ENCODE results near the gene GOLGA5.

GOLGA5 gene

GRCh38 chr14:92883066-92883465 lies 89.0 kb downstream of the GOLGA5 start:
- no peak for DNase-seq

GRCh38 chr14:92884410-92884809 lies 90.3 kb downstream of the GOLGA5 start:
- no peak for DNase-seq

- no peak for DNase-seq
These were observed 91.4 kb downstream of the GOLGA5 start for GRCh38 chr14:92885279-92886061.

- DNase-seq = no peak
These were observed 92.2 kb downstream of the GOLGA5 start for GRCh38 chr14:92886337-92886736.

- no peak for DNase-seq
These were observed 93.1 kb downstream of the GOLGA5 start for GRCh38 chr14:92887157-92887556.

- no peak for DNase-seq
These were observed 94.8 kb downstream of the GOLGA5 start for GRCh38 chr14:92888896-92889295.
